Mucosa of descending colon (tissue), 3 donors: ENCODE measurements around the gene SYT3. TPM values are rescaled to one million over a fixed set of nuclear protein-coding genes. Genes with fewer than 3 reads are reported as not detected.

Source experiments
- ATAC-seq: fragments of 200-7000 bp; cut with Tn5 transposase; one replicate; pipeline ENCODE4 v1.9.1; 2020; ENCODE audit warnings: mild to moderate bottlenecking, moderate library complexity
- DNase-seq, 3 donors: peaks; one replicate each; pipeline ENCODE4 v3.0.0-alpha.2; 2020
- H3K36me3 ChIP-seq: fragments of 200-600 bp; one replicate; pipeline ENCODE4 v1.8.0; 2021; ENCODE audit warnings: low read depth, mild to moderate bottlenecking
- H3K4me1 ChIP-seq: fragments of 200-600 bp; one replicate; pipeline ENCODE4 v1.8.0; 2021; ENCODE audit warnings: low read depth, mild to moderate bottlenecking
- H3K4me3 ChIP-seq: fragments of 200-600 bp; one replicate; pipeline ENCODE4 v1.8.0; 2021; ENCODE audit warnings: mild to moderate bottlenecking
- H3K9me3 ChIP-seq: fragments of 200-600 bp; one replicate; pipeline ENCODE4 v1.8.0; 2021; ENCODE audit warnings: mild to moderate bottlenecking
- CTCF ChIP-seq: fragments of 200-600 bp; IDR thresholded peaks from one replicate; pipeline ENCODE4 v1.8.0; 2022; ENCODE audit warnings: antibody characterized with exemption, mild to moderate bottlenecking
- intact Hi-C, 2 donors: fragments of 100-400 bp; cut with DNase I in 1 of 2; cut with micrococcal nuclease in 1 of 2; formaldehyde crosslinking; loops; one replicate each; pipeline versions ENCODE4 v1.11.0 to v1.11.1; 2022; cut with DNase I, micrococcal nuclease
- total RNA-seq, 3 donors: library from RNA; stranded (reverse); fragmentation: NEBNext Ultra II Directional in 2 of 3; extraction: Animal tissue kit (Norgen Biotek cat#: 25700) in 2 of 3; gene quantifications; one replicate each; pipeline versions ENCODE4 v1.2.1 to v1.2.4, GENCODE V29; 2021 to 2023
- donor health status: DM: no; HTN: no; CAD: no; lungs with moderate emphysema.
- donor health status: DM: no; HTN: no; CAD: no.
- donor health status: DM: no; HTN: yes; CAD: no.

Gene SYT3
- total RNA-seq, 3 donors from 2014 or later: 0.14 to 1.2 TPM; not detected in 1

- DNase-seq (no peak), ATAC-seq (no peak)
- TF ChIP-seq CTCF: no peak
- intact Hi-C loops: no loop called here
- peaks cover 20% of the 10 kb centered on the region for H3K9me3 ChIP-seq
- no peaks in the 10 kb centered on the region for H3K36me3 ChIP-seq
- no peaks in the 10 kb centered on the region for H3K4me1 ChIP-seq
- H3K4me3 ChIP-seq: no peak overlapping the region
These were observed 7.4 kb downstream of the SYT3 start for GRCh38 chr19:50632151-50632835.

GRCh38 chr19:50629801-50630200 is 9.9 kb downstream of the SYT3 start:
- Histone ChIP-seq H3K4me3 (no peak overlapping the region), H3K9me3 (peaks cover 19% of the 10 kb centered on the region), H3K36me3 (no peaks in the 10 kb centered on the region), H3K4me1 (no peaks in the 10 kb centered on the region)
- DNase-seq (no peak), ATAC-seq (no peak)
- no peak for TF ChIP-seq CTCF
- intact Hi-C loops: no loop called here

- intact Hi-C loops: no loop called here
- ATAC-seq: no peak
These were observed 10.5 kb downstream of the SYT3 start for GRCh38 chr19:50629194-50629593.

GRCh38 chr19:50628551-50628950 is 11.1 kb downstream of the SYT3 start:
- Histone ChIP-seq H3K36me3 (no peaks in the 10 kb centered on the region), H3K4me3 (no peak overlapping the region), H3K9me3 (peaks cover 7% of the 10 kb centered on the region), H3K4me1 (no peaks in the 10 kb centered on the region)
- intact Hi-C loops: no loop called here
- no peak for TF ChIP-seq CTCF
- DNase-seq: no peak
- ATAC-seq: no peak

More at GRCh38 chr19:50629194-50629593, 10.5 kb downstream of the SYT3 start:
- no peaks in the 10 kb centered on the region for H3K36me3 ChIP-seq
- peaks cover 12% of the 10 kb centered on the region for H3K9me3 ChIP-seq
- TF ChIP-seq CTCF: no peak
- no peak for DNase-seq
- no peak overlapping the region for H3K4me3 ChIP-seq
- H3K4me1 ChIP-seq: no peaks in the 10 kb centered on the region

DNA sequence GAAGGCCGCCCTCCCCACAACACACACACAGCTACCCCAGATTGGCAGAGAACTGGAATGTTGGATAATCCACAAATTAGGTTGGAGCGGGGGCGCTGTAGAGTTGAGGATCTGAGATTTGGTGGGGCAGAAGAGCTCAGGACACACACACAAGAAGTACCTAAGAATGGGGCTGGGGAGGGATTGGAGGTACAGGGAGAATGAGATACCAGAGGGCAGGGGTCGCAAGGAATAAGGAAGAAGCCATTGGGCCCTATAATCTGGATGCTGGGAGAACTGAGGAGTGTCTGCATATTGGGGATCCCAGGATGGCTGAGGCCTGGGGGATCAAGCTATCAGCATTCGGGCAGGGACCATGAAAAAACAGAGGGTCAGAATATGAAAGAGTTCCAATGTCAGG is 11.5 kb downstream of the SYT3 start:
- Histone ChIP-seq H3K9me3 (peaks cover 3% of the 10 kb centered on the region), H3K36me3 (no peaks in the 10 kb centered on the region), H3K4me1 (no peaks in the 10 kb centered on the region), H3K4me3 (no peak overlapping the region)
- no peak for DNase-seq
- intact Hi-C loops: no loop called here
- no peak for TF ChIP-seq CTCF
- no peak for ATAC-seq

DNA sequence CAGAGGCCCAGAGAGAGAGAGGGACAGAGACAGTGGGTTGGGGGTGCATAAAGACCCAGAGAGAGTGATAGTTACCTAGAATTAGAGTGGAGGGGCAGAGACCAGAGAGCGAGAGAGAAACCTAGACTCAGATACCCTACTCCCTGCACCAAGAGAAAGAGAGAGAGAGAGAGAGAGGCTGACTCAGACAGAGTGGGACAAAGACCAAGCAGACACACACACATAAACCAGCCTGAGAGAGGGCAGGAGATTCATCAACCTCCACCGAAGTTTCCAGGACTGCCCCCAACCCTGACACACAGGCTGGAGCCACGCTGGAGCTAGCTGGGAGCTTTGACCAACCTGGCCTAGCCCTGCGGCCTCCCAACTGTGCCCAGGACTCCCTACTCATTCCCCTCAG is 12.9 kb downstream of the SYT3 start:
- DNase-seq (no peak), ATAC-seq (no peak)
- no peak for TF ChIP-seq CTCF
- Histone ChIP-seq H3K36me3 (no peaks in the 10 kb centered on the region), H3K4me1 (no peaks in the 10 kb centered on the region), H3K4me3 (no peak overlapping the region), H3K9me3 (no peaks in the 10 kb centered on the region)
- intact Hi-C loops: no loop called here
